Ascending aorta (tissue), 2 donors: Measurements from ENCODE around the gene RAPGEF1. TPM values are rescaled to one million over a fixed set of nuclear protein-coding genes. Genes with fewer than 3 reads are reported as not detected.

Source experiments
- DNase-seq, 2 donors: peaks; one replicate each; pipeline ENCODE4 v3.0.0-alpha.2; 2019; ENCODE audit warnings: low spot score in 2 of 2
- H3K27ac ChIP-seq, 2 donors: fragments of 200-600 bp; sonication (generic); one replicate each; pipeline ENCODE4 v1.5.1; 2016 to 2017; ENCODE audit warnings: mild to moderate bottlenecking in 1 of 2
- H3K27me3 ChIP-seq: fragments of 200-600 bp; sonication (generic); one replicate; pipeline ENCODE4 v1.5.1; 2017
- H3K36me3 ChIP-seq, 2 donors: fragments of 200-600 bp; sonication (generic); one replicate each; pipeline ENCODE4 v1.5.1; 2016
- H3K4me1 ChIP-seq, 2 donors: fragments of 200-600 bp; sonication (generic); one replicate each; pipeline ENCODE4 v1.5.1; 2016 to 2017; ENCODE audit warnings: mild to moderate bottlenecking in 1 of 2
- H3K4me3 ChIP-seq, 2 donors: fragments of 200-600 bp; sonication (generic); one replicate each; pipeline ENCODE4 v1.5.1; 2016 to 2017; ENCODE audit warnings: mild to moderate bottlenecking in 1 of 2
- H3K9me3 ChIP-seq, 2 donors: fragments of 200-600 bp; sonication (generic); one replicate each; pipeline ENCODE4 v1.5.1; 2016
- CTCF ChIP-seq, 3 experiments: fragments of 200-600 bp in 2 of 3; fragments of 450-650 bp in 1 of 3; sonication (generic) in 2 of 3; IDR thresholded peaks; one replicate each; pipeline ENCODE4 v1.5.1; 2016 to 2019; ENCODE audit warnings: antibody characterized with exemption in 3 of 3, mild to moderate bottlenecking in 1 of 3, moderate library complexity in 1 of 3
- intact Hi-C: fragments of 100-400 bp; cut with DNase I; formaldehyde crosslinking; loops from one replicate; pipeline ENCODE4 v1.15.1; 2023
- total RNA-seq: library from RNA; depleted of rRNA; stranded (reverse); fragments of >200 nt; gene quantifications from one replicate; pipeline ENCODE4 v1.1.0, GENCODE V29; 2016

The RAPGEF1 gene
- total RNA-seq, 1 donor from 2014 or later = 95.5 TPM

GRCh38 chr9:131708226-131709002 is 31.5 kb downstream of the RAPGEF1 start:
- H3K27me3 ChIP-seq = no peaks in the 10 kb centered on the region
- intact Hi-C loops = no loop called here
- no peak overlapping the region for H3K4me3 ChIP-seq
- peak overlapping the region; percentile 55 to 77 for H3K27ac ChIP-seq
- H3K4me1 ChIP-seq = peaks cover 3 to 46% of the 10 kb centered on the region in 2 donors
- no peaks in the 10 kb centered on the region for H3K36me3 ChIP-seq
- TF ChIP-seq CTCF (IDR thresholded peaks at IDR 0.05) = no peak
- no peaks in the 10 kb centered on the region for H3K9me3 ChIP-seq
- DNase-seq = peak in 1 of 2 donors; percentile 32

- intact Hi-C loops = no loop called here
- H3K9me3 ChIP-seq = no peaks in the 10 kb centered on the region
- no peak for TF ChIP-seq CTCF (IDR thresholded peaks at IDR 0.05)
- no peak overlapping the region for H3K4me3 ChIP-seq
- H3K36me3 ChIP-seq = no peaks in the 10 kb centered on the region
- DNase-seq = no peak
- no peaks in the 10 kb centered on the region for H3K27me3 ChIP-seq
- H3K4me1 ChIP-seq = peaks cover 3 to 42% of the 10 kb centered on the region in 2 donors
- H3K27ac ChIP-seq = peak overlapping the region; percentile 0 to 55
These were observed 32.1 kb downstream of the RAPGEF1 start for GRCh38 chr9:131707733-131708157.

GRCh38 chr9:131707050-131707449 is 32.8 kb downstream of the RAPGEF1 start:
- Histone ChIP-seq H3K4me1 (peaks cover 3 to 42% of the 10 kb centered on the region in 2 donors), H3K9me3 (no peaks in the 10 kb centered on the region), H3K36me3 (no peaks in the 10 kb centered on the region), H3K4me3 (no peak overlapping the region), H3K27me3 (no peaks in the 10 kb centered on the region), H3K27ac (peak overlapping the region; percentile 0 to 49)
- intact Hi-C loops = no loop called here
- no peak for TF ChIP-seq CTCF (IDR thresholded peaks at IDR 0.05)
- no peak for DNase-seq

- Histone ChIP-seq H3K27me3 (no peaks in the 10 kb centered on the region), H3K4me3 (no peak overlapping the region), H3K36me3 (no peaks in the 10 kb centered on the region), H3K4me1 (peaks cover 3 to 42% of the 10 kb centered on the region in 2 donors), H3K9me3 (no peaks in the 10 kb centered on the region), H3K27ac (no peak overlapping the region)
- no peak for DNase-seq
- intact Hi-C loops = no loop called here
- TF ChIP-seq CTCF (IDR thresholded peaks at IDR 0.05) = no peak
These were observed 33.3 kb downstream of the RAPGEF1 start for GRCh38 chr9:131706608-131706970.

GRCh38 chr9:131704988-131705387 is 34.9 kb downstream of the RAPGEF1 start:
- H3K9me3 ChIP-seq = no peaks in the 10 kb centered on the region
- no peak for TF ChIP-seq CTCF (IDR thresholded peaks at IDR 0.05)
- H3K27ac ChIP-seq = no peak overlapping the region
- H3K36me3 ChIP-seq = no peaks in the 10 kb centered on the region
- intact Hi-C loops = no loop called here
- no peak for DNase-seq
- H3K4me1 ChIP-seq = peaks cover 3 to 35% of the 10 kb centered on the region in 2 donors
- no peak overlapping the region for H3K4me3 ChIP-seq
- no peaks in the 10 kb centered on the region for H3K27me3 ChIP-seq
